ENCODE measurements around the gene ZNF846. TPM values are rescaled to one million over a fixed set of nuclear protein-coding genes. Genes with fewer than 3 reads are reported as not detected.

ZNF846 gene
- total RNA-seq, 1 experiment from 2014 or later = 1.2 TPM

DNA sequence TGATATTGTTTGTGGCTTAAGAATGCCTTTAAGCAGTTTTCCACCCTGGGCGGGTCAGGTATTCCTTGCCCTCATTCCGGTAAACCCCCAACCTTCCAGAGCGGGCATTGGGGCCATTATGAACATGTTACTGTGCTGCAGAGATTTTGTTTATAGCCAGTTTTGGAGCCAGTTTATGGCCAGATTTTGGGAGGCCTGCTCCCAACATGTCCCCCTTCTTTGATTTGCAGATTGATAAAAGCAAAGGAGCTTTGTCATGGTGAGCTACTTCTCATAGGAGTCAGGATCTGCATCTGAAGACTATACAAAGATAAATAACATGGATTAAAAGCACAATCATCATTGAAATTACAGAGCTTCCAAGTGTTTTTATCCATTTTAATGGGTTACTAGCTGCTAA is 56.7 kb downstream of the ZNF846 start (continued):
- TF ChIP-seq, protein P1, sequence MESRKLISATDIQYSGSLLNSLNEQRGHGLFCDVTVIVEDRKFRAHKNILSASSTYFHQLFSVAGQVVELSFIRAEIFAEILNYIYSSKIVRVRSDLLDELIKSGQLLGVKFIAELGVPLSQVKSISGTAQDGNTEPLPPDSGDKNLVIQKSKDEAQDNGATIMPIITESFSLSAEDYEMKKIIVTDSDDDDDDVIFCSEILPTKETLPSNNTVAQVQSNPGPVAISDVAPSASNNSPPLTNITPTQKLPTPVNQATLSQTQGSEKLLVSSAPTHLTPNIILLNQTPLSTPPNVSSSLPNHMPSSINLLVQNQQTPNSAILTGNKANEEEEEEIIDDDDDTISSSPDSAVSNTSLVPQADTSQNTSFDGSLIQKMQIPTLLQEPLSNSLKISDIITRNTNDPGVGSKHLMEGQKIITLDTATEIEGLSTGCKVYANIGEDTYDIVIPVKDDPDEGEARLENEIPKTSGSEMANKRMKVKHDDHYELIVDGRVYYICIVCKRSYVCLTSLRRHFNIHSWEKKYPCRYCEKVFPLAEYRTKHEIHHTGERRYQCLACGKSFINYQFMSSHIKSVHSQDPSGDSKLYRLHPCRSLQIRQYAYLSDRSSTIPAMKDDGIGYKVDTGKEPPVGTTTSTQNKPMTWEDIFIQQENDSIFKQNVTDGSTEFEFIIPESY (IDR thresholded peaks at IDR 0.05; ENCODE audit: extremely low read depth, insufficient replicate concordance, low read length) = no peak

DNA sequence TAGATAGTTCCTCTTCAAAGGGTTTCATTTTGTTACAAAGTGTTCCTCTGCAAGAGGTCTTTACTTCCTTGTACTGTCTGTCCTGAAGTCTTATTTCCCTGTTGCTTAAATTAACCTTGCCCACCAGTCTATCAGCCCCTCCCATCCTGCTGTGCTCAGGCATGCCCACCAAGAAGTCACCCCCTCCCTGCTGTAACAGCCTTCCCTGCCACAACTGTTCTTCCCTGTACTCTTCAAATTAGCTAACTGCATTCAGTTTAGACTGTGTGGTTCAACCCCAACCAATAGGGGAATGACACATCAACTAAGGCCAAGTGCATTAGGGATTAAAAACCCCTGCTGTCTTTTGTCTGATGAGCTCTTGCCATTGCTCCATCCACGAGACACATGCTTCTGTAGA is 59.2 kb downstream of the ZNF846 start:
- CTCF ChIA-PET = no interaction called here
- Histone ChIP-seq H3K27me3 (ENCODE audit: insufficient read depth, low read length) (no peaks in the 10 kb centered on the region), H3K9me2 (ENCODE audit: insufficient read depth) (no peaks in the 10 kb centered on the region), H3K36me3 (ENCODE audit: control insufficient read depth in 1 of 2, insufficient read depth in 2 of 2, low read length in 2 of 2) (no peaks in the 10 kb centered on the region), H3K79me2 (ENCODE audit: insufficient read depth, low read length) (no peaks in the 10 kb centered on the region), H3K9ac (ENCODE audit: low read length) (no peak overlapping the region), H3K4me2 (ENCODE audit: low read length) (no peak overlapping the region), H4K20me1 (ENCODE audit: insufficient read depth) (no peaks in the 10 kb centered on the region), H3K4me3 (replicated peaks in 1 of 2; ENCODE audit: low read depth in 1 of 2, low read length in 2 of 2) (no peak overlapping the region), H3K9me3 (ENCODE audit: control insufficient read depth in 1 of 2, insufficient read depth in 1 of 2, low read depth in 1 of 2, low read length in 2 of 2) (0 out of 4 replicates have a peak, but pooled peaks cover 0 to 3% of the 10 kb centered on the region in 2 experiments), H3K27ac (ENCODE audit: low read depth, low read length) (no peak overlapping the region), H3K4me1 (ENCODE audit: control insufficient read depth in 1 of 2, insufficient read depth in 2 of 2, low read length in 2 of 2) (no peaks in the 10 kb centered on the region), H2AFZ (ENCODE audit: low read depth, low read length, poor library complexity, severe bottlenecking) (no peak overlapping the region)
- DNase-seq (ENCODE audit: low read depth, low spot score) (no peak), ATAC-seq (no peak)
- no peak for TF ChIP-seq RAD21 (IDR thresholded peaks at IDR 0.05; ENCODE audit: low read depth)
- TF ChIP-seq FOSL1 (IDR thresholded peaks at IDR 0.05; ENCODE audit: low read depth) = no peak
- TF ChIP-seq POLR2A (IDR thresholded peaks at IDR 0.05; ENCODE audit: borderline replicate concordance, extremely low read depth, insufficient read depth, insufficient read length) = no peak
- no peak for TF ChIP-seq ZNF274 (IDR thresholded peaks at IDR 0.05; ENCODE audit: low read depth, low read length)
- TF ChIP-seq ZFX (IDR thresholded peaks at IDR 0.05) = no peak
- TF ChIP-seq TCF7L2 (IDR thresholded peaks at IDR 0.05; ENCODE audit: borderline replicate concordance, extremely low read depth, insufficient read depth, insufficient read length) = no peak
- no peak for TF ChIP-seq JUND (IDR thresholded peaks at IDR 0.05)
- no peak for TF ChIP-seq CBX3 (IDR thresholded peaks at IDR 0.05; ENCODE audit: low read depth)
- no peak for TF ChIP-seq SP1 (IDR thresholded peaks at IDR 0.05; ENCODE audit: low read depth)
- TF ChIP-seq YY1 (IDR thresholded peaks at IDR 0.05; ENCODE audit: extremely low read depth, insufficient replicate concordance, low read depth, low read length) = no peak
- TF ChIP-seq EZH2phosphoT487 (IDR thresholded peaks at IDR 0.05; ENCODE audit: borderline replicate concordance) = no peak
- no peak for TF ChIP-seq EGR1 (IDR thresholded peaks at IDR 0.05; ENCODE audit: low read depth)
- TF ChIP-seq ELF1 (IDR thresholded peaks at IDR 0.05; ENCODE audit: borderline replicate concordance, low read depth) = no peak
- POLR2A ChIA-PET = no interaction called here
- intact Hi-C loops (cut with micrococcal nuclease) = no loop called here
- BruUV-seq (replicated peaks) = no TSS peak
- RAD21 ChIA-PET (ENCODE audit: low non-redundant PET in 1 of 2, low total read pairs in 2 of 2, uncharacterized antibody in 2 of 2, unreplicated experiment in 2 of 2) = no interaction called here

Measured in HCT116 (cell line).